Measurements from ENCODE around the gene DUSP22.
A peak's percentile ranks its signal among the peaks of the same experiment; 100 is the strongest.
"Not testable (repeated sequence)": the region's sequence is repeated elsewhere in the genome, so short reads cannot be mapped to it uniquely, and the experiment has no call there.

DUSP22 gene

GRCh38 chr6:280775-281468 lies 11.4 kb upstream of the DUSP22 start:
- no peak for DNase-seq

GRCh38 chr6:281469-282103 lies 10.7 kb upstream of the DUSP22 start:
- DNase-seq: no peak

GRCh38 chr6:282177-282866 lies 10.0 kb upstream of the DUSP22 start:
- DNase-seq: no peak

DNA sequence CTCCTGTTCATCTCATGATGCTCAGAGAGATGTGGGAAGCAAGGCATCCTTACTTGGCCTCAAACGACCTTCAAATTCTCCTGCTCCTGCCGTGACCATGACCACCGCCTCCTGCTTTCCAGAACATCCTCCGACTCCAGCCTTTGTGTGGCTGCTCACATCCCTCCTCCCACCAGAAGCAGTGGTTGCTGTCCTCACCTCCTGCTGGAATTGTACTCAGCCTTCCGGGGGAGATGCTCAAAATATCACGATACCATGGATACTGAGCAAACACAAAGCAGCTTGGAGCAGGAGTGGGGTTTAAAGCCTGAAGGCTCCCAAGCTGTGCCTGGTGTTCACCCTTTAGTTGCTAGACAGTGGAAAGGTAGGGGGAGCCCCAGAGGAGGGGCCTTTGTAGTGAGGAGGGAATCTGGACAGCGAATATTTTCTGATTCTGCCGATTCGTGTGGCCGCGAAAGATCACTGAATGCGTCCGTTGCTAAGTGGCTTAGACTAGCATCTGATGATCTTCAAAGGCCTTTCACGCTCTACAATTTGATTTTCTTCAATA lies 9.3 kb upstream of the DUSP22 start:
- DNase-seq: no peak

GRCh38 chr6:284486-284885 lies 7.8 kb upstream of the DUSP22 start:
- DNase-seq: no peak

DNA sequence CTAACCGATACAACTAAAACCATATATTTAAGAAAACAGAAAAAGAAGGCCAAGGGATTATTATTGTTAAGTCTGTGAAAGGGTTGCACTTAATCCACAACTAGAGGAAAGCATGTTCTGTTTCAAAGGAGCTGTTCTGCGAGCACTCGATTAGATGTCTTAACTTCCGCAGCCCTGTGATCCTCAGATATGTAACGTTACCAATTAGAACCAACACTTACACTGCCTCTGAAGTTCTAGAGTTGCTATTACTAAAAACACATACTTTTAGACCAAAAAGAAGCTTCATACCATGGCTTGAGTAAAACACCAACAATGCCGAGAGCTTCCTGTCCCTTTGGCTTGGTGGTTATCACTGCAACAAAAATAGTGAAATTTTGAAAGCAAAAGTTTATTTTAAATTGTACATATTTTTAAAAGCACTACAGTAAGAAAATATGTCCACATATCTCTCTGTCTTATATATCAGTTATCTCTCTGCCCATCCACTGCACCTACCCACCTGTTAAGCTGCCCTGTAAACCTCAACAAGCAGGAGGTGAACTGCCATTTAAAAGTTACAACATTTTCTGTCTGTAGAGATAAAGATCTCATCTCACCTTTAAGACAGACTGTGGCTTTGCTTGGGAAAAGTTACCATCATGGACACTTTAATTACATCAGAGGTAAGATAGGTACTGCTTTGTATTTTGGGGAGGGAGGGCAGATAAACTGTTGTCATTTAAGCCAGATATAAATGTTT lies 7.1 kb upstream of the DUSP22 start:
- DNase-seq: no peak

DNA sequence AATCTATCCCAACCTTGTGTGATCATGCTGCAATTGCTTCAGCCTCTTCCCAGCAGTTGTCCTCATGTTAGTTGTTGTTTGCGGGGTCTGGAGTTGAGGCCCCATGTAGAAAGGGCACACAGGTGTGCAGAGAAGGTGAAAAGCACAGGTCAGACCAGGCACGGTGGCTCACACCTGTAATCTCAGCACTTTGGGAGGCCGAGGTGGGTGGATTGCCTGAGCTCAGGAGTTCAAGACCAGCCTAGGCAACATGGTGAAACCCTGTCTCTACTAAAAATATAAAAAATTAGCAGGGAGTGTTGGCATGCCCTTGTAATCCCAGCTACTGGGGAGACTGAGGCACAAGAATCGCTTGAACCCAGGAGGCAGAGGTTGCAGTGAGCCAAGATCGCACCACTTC lies 6.4 kb upstream of the DUSP22 start:
- DNase-seq: not testable (repeated sequence)

GRCh38 chr6:286681-287488 lies 5.4 kb upstream of the DUSP22 start:
- no peak for DNase-seq

GRCh38 chr6:287489-287860 lies 4.8 kb upstream of the DUSP22 start:
- DNase-seq: no peak

GRCh38 chr6:288866-289265 lies 3.4 kb upstream of the DUSP22 start:
- DNase-seq: no peak

GRCh38 chr6:290111-290922 lies 2.0 kb upstream of the DUSP22 start:
- no peak for DNase-seq

GRCh38 chr6:291204-291696 lies 1.0 kb upstream of the DUSP22 start:
- no peak for DNase-seq

DNA sequence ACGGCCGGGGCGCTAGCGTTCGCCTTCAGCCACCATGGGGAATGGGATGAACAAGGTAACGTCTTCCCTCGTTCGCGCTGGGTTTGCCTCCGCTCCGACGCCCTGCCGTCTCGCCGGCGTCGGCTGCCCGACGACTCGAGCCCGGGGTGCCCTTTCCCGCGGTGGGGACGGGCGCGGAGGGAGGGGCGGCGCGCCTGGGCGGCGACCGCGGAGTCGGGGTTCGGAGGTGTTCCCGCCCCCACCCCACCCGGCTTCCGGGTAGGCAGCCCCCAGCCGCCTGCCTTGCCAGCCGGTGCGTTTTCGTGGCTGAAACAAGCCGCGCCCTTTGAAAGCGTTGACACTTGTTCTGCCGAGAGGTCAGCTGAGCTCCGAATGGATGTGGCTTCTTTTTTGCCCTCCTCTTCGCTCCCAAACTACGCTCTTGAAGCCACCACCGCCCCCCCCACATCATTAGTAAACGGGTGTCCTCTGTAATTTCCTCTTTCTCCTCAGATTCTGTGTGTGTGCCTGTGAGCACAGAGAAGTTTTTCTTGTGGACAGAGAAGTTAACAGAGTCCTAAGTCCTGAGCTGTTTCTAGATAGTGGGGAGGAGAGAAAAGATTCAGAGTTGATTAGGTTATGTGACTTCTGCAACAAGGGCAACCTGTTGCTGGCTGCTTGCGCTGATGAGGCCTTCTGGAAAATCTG lies 362 bp downstream of the DUSP22 start:
- DNase-seq: peak; percentile 73 to 78

DNA sequence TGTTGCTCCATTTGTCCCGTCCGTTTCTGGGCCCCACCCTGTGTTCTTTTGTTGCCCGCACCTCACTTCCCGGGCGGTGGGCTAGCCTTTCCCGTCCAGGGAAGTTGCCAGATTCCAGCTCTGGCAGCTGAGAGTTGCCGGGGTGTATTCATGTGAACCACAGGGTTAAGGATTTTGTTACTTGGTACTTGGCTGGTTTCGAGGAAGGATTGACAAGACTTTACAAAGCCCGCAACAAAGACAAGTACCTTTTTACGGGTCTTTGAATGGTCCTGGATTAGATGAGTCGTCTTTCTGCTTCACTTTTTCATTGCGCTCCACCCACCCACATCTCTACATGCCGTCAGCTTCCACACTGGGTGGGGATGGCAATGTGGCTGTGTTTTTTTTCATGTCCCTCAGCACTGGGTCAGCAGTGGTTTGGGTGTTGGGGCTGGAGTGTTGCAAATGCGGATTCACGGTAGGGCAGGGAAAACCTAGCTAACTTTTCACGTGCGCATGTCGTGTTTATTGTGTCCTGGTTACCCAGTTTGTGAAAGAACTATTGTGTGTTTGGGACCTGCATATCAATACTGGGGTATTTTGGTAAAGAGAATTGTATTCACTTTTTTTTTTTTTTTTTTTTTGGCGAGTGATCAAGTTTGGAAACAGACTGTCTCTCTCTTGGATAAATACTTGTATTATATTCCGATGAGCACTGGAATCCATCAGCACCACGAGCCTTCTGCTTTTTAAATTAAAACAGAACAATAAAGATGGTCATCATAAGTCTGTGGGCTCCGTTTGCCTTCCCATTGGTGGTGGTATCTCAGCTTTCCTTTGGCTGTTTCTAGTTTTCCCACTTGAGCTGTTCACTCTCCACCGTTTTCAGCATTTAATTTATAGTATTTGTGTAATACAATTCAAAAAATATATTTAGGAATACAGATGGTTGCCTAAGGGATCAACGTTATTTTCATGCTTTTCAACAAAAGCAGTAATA lies 1.2 kb downstream of the DUSP22 start:
- peak; percentile 37 to 54 for DNase-seq

DNA sequence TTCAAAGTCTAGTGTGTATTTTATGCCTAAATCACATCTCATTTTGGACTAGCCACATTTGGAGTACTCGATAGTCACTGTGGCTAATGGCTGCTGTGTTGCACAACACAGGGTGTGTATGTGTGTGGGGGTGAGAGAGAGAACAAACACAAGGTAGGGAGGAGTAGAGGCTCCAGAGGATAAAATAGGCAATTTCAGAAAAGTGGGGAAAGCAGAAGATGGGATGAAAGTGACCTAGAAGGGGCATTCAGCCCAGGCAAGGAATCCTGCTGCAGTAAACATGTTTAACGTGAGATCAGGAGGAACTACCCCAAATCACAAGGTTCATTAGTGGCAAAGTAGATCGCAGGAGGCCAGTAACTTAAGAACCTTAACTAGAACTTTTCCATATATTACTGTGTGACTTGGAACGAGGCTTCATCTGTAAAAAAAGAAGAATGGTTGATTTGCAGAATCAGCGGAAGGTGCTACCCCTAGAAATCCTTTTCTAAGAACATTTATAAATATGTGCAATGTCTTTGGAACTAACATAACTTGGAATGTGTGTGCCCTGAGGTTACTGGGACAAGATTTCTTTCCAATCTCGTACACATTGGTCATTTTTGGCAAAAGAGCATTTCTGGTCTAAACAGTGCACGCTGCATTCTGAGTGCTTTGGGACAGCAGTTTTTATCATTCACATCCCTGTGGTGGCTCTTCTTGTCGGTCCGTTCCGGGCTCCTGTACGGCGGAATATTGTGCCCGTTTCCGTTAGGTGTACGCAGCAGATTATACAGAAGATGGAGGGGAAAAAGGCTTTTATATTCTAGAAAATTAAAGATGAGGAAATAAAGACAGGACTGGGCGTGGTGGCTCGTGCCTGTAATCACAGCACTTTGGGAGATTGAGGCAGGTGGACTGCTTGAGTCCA lies 2.6 kb downstream of the DUSP22 start:
- no peak for DNase-seq

GRCh38 chr6:296151-297122 lies 4.2 kb downstream of the DUSP22 start:
- no peak for DNase-seq
